Middle frontal gyrus (tissue), 1 donor: Measurements from ENCODE around the gene ZSCAN10.

Experiments used
- DNase-seq: peaks from one replicate; pipeline ENCODE4 v3.0.0-alpha.2; 2015; ENCODE audit warnings: low spot score; ENCODE audit errors: extremely low spot score

The ZSCAN10 gene

GRCh38 chr16:3134338-3135125 lies 35.4 kb upstream of the ZSCAN10 start, which contains the start of gene ZNF213:
Gene ZNF213, plus strand, starts transcription at chr16:3135029. Its CDS starts 2,252 bp downstream, at chr16:3137281.
- peak; percentile 94 for DNase-seq

- no peak for DNase-seq
These were observed 34.8 kb upstream of the ZSCAN10 start for GRCh38 chr16:3133844-3134243.

- DNase-seq = no peak
These were observed 32.8 kb upstream of the ZSCAN10 start for GRCh38 chr16:3131755-3132377.

GRCh38 chr16:3129137-3130131 lies 30.3 kb upstream of the ZSCAN10 start:
- peak; percentile 81 for DNase-seq

- no peak for DNase-seq
These were observed 28.7 kb upstream of the ZSCAN10 start for GRCh38 chr16:3127745-3128144.

- DNase-seq = peak; percentile 93
These were observed 25.1 kb upstream of the ZSCAN10 start for GRCh38 chr16:3123986-3124886.

GRCh38 chr16:3122926-3123570 lies 24.0 kb upstream of the ZSCAN10 start:
- no peak for DNase-seq

GRCh38 chr16:3121851-3122467 lies 22.9 kb upstream of the ZSCAN10 start:
- DNase-seq = no peak

GRCh38 chr16:3120435-3120834 lies 21.3 kb upstream of the ZSCAN10 start:
- no peak for DNase-seq

- no peak for DNase-seq
These were observed 20.8 kb upstream of the ZSCAN10 start for GRCh38 chr16:3119701-3120408.

- DNase-seq = no peak
These were observed 20.2 kb upstream of the ZSCAN10 start for GRCh38 chr16:3119286-3119685.

GRCh38 chr16:3118846-3119245 lies 19.8 kb upstream of the ZSCAN10 start:
- DNase-seq = no peak

- DNase-seq = no peak
These were observed 19.2 kb upstream of the ZSCAN10 start for GRCh38 chr16:3118204-3118790.

- no peak for DNase-seq
These were observed 16.5 kb upstream of the ZSCAN10 start for GRCh38 chr16:3115561-3115960.

- no peak for DNase-seq
These were observed 15.9 kb upstream of the ZSCAN10 start for GRCh38 chr16:3115003-3115402.

- DNase-seq = no peak
These were observed 14.8 kb upstream of the ZSCAN10 start for GRCh38 chr16:3113765-3114479.

- DNase-seq = no peak
These were observed 13.9 kb upstream of the ZSCAN10 start for GRCh38 chr16:3112881-3113574.
